GM18858 (cell line): ENCODE measurements around the gene HAPSTR1.

Experiments used
- ATAC-seq: cut with Tn5 transposase; IDR thresholded peaks from one replicate; pipeline ENCODE4 v1.9.1; 2021; ENCODE audit not compliant: unreplicated experiment

The HAPSTR1 gene

GRCh38 chr16:9095656-9096397 is 4.4 kb downstream of the HAPSTR1 start:
- ATAC-seq = no peak

GRCh38 chr16:9096416-9096952 is 5.0 kb downstream of the HAPSTR1 start:
- no peak for ATAC-seq

GRCh38 chr16:9097266-9098219 is 6.1 kb downstream of the HAPSTR1 start:
- ATAC-seq = no peak

GRCh38 chr16:9098377-9099090 is 7.1 kb downstream of the HAPSTR1 start:
- ATAC-seq = no peak

GRCh38 chr16:9099131-9099625 is 7.7 kb downstream of the HAPSTR1 start:
- ATAC-seq = no peak

GRCh38 chr16:9102379-9102778 is 10.9 kb downstream of the HAPSTR1 start:
- ATAC-seq = no peak

GRCh38 chr16:9102943-9103342 is 11.5 kb downstream of the HAPSTR1 start:
- no peak for ATAC-seq

GRCh38 chr16:9103546-9103945 is 12.1 kb downstream of the HAPSTR1 start:
- ATAC-seq = no peak

GRCh38 chr16:9105189-9105588 is 13.7 kb downstream of the HAPSTR1 start:
- no peak for ATAC-seq

- ATAC-seq = no peak
Measured at GRCh38 chr16:9107025-9107970, 15.9 kb downstream of the HAPSTR1 start.

- ATAC-seq = no peak
Measured at GRCh38 chr16:9109255-9109654, 17.8 kb downstream of the HAPSTR1 start.

- ATAC-seq = no peak
Measured at GRCh38 chr16:9112166-9112843, 20.9 kb downstream of the HAPSTR1 start.

GRCh38 chr16:9112844-9113186 is 21.4 kb downstream of the HAPSTR1 start:
- ATAC-seq = no peak

GRCh38 chr16:9113707-9114106 is 22.3 kb downstream of the HAPSTR1 start:
- ATAC-seq = no peak

- ATAC-seq = no peak
Measured at GRCh38 chr16:9114112-9114511, 22.7 kb downstream of the HAPSTR1 start.

GRCh38 chr16:9114842-9115241 is 23.4 kb downstream of the HAPSTR1 start:
- no peak for ATAC-seq

GRCh38 chr16:9115277-9115676 is 23.8 kb downstream of the HAPSTR1 start:
- no peak for ATAC-seq

- no peak for ATAC-seq
Measured at GRCh38 chr16:9116141-9116540, 24.7 kb downstream of the HAPSTR1 start.

GRCh38 chr16:9118170-9118569 is 26.7 kb downstream of the HAPSTR1 start:
- ATAC-seq = no peak
